ENCODE results near the gene TGM4.
"Not testable (repeated sequence)": the region's sequence is repeated elsewhere in the genome, so short reads cannot be mapped to it uniquely, and the experiment has no call there.

The TGM4 gene

DNA sequence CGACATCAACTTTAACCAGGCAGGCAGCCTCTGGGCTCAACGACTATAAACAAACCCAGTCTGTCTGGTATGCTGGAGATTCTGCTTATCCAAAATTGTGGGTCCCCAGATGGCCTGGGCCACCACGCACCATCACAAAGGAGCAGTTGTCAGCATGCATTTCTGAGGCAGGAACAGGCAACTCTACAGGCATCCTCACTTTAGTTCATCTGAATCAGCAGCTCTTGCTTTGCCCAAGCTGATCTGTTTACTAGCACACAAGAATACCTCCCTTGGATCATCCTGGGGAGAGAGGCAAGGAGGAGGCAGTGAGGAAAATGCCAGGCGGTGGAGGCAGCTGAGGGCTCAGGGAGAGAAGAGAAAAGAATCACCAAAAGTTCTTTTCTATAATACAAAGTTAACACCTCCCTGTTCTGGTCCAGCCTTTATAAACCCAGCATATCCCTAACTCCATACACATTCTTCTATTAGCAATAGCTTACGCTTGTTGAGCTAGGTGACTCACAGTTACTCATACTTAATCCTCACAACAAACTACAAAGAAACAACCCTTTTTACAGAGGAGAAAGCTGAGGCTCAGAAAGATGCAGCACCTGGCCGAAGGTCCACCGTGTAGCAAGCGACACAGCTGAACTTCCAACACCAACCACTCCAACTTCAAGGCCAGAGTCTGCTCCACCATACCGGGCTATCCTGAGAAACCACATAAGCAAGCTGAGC, 68.0 kb downstream of the TGM4 start:
- no peak overlapping the region for H3K27ac ChIP-seq
- TF ChIP-seq, protein P1, sequence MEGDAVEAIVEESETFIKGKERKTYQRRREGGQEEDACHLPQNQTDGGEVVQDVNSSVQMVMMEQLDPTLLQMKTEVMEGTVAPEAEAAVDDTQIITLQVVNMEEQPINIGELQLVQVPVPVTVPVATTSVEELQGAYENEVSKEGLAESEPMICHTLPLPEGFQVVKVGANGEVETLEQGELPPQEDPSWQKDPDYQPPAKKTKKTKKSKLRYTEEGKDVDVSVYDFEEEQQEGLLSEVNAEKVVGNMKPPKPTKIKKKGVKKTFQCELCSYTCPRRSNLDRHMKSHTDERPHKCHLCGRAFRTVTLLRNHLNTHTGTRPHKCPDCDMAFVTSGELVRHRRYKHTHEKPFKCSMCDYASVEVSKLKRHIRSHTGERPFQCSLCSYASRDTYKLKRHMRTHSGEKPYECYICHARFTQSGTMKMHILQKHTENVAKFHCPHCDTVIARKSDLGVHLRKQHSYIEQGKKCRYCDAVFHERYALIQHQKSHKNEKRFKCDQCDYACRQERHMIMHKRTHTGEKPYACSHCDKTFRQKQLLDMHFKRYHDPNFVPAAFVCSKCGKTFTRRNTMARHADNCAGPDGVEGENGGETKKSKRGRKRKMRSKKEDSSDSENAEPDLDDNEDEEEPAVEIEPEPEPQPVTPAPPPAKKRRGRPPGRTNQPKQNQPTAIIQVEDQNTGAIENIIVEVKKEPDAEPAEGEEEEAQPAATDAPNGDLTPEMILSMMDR (conservative IDR thresholded peaks at IDR 0.05; ENCODE audit: low read depth, low read length), result no peak
- no peaks in the 10 kb centered on the region for H3K27me3 ChIP-seq (ENCODE audit: insufficient read depth, low read depth)
- H3K4me2 ChIP-seq, result no peak overlapping the region
- H3K4me3 ChIP-seq (IDR thresholded peaks at IDR 0.05; ENCODE audit: insufficient read depth, low read depth, low read length), result no peak overlapping the region
- H3K9ac ChIP-seq, result no peak overlapping the region
- no peaks in the 10 kb centered on the region for H4K20me1 ChIP-seq (ENCODE audit: insufficient read depth)
- H3K4me1 ChIP-seq (ENCODE audit: low read depth, poor library complexity, severe bottlenecking), result no peaks in the 10 kb centered on the region
- no peak overlapping the region for H2AFZ ChIP-seq (ENCODE audit: low read depth)
- H3K36me3 ChIP-seq (ENCODE audit: insufficient read depth), result no peaks in the 10 kb centered on the region
- no peaks in the 10 kb centered on the region for H3K79me2 ChIP-seq (ENCODE audit: insufficient read depth, low read depth)

DNA sequence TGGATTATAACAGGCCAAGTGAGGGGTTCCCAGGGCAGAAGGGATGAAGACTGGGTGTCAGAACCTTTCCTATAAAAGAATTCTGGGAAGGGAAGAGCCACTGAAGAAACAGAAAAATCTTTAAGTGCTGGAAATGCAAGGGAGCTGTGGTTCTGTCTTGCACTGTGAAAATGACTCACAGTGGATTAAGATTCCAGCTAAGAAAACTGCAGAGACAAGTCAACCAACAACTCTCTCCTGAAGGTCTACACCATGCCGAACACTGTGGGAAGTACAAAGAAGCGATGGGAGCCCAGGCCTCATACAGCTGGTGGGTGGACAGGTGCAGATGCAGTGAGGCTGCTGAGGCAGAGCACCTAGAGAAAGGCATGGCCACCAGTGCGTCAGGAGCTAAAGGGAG, 73.8 kb downstream of the TGM4 start:
- no peaks in the 10 kb centered on the region for H3K79me2 ChIP-seq (ENCODE audit: insufficient read depth, low read depth)
- no peaks in the 10 kb centered on the region for H3K36me3 ChIP-seq (ENCODE audit: insufficient read depth)
- H3K9ac ChIP-seq, result no peak overlapping the region
- no peak overlapping the region for H2AFZ ChIP-seq (ENCODE audit: low read depth)
- TF ChIP-seq, protein P1 (conservative IDR thresholded peaks at IDR 0.05; ENCODE audit: low read depth, low read length), result no peak
- no peak overlapping the region for H3K4me2 ChIP-seq
- no peaks in the 10 kb centered on the region for H3K27me3 ChIP-seq (ENCODE audit: insufficient read depth, low read depth)
- H3K4me1 ChIP-seq (ENCODE audit: low read depth, poor library complexity, severe bottlenecking), result no peaks in the 10 kb centered on the region
- no peaks in the 10 kb centered on the region for H4K20me1 ChIP-seq (ENCODE audit: insufficient read depth)
- no peak overlapping the region for H3K4me3 ChIP-seq (IDR thresholded peaks at IDR 0.05; ENCODE audit: insufficient read depth, low read depth, low read length)
- H3K27ac ChIP-seq, result no peak overlapping the region

DNA sequence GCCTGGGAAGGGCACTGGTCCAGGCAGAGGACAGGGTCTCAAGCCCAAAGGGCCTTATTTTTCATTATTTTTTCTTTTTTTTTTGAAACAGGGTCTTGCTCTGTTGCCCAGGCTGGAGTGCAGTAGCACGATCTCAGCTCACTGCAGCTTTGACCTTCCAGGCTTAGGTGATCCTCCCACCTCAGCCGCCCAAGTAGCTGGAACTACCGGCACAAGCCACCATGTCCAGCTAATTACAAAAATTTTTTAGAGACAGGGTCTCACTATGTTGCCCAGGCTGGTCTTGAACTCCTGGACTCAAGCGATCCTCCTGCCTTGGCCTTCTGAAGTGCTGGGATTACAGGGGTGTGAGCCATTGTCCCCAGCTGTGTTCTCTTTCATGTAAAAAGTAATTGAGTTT, 75.4 kb downstream of the TGM4 start:
- H3K4me2 ChIP-seq; H3K79me2 ChIP-seq (ENCODE audit: insufficient read depth, low read depth): not testable (repeated sequence)

DNA sequence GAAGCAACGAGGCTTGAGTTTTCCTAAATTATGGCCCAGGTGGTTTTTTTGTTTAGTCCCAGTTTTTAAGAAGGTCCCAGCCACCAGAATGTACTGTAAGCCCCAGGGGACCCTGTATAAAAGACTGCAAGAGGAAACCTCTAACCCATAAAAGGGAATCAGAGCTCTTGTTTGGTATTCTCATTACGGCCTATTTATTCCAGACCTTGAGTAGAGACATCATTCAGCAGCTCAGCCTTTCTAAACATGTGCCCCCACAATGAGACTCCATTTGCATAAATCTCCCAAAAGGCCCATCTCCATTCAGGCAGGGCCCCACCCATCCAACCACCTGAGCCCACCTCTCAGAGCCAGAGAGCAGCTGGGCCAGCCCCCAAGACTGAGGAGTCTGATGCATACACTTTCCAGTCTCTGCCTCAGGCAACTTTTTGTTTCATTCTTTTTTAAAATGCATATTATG, 75.9 kb downstream of the TGM4 start:
- Histone ChIP-seq H3K4me2 (no peak overlapping the region), H3K9ac (no peak overlapping the region), H3K79me2 (ENCODE audit: insufficient read depth, low read depth) (no peaks in the 10 kb centered on the region)

More for the DNA sequence above, 75.4 kb downstream of the TGM4 start:
- H2AFZ ChIP-seq (ENCODE audit: low read depth); H4K20me1 ChIP-seq (ENCODE audit: insufficient read depth); H3K4me3 ChIP-seq (IDR thresholded peaks at IDR 0.05; ENCODE audit: insufficient read depth, low read depth, low read length); H3K4me1 ChIP-seq (ENCODE audit: low read depth, poor library complexity, severe bottlenecking); H3K36me3 ChIP-seq (ENCODE audit: insufficient read depth); H3K27me3 ChIP-seq (ENCODE audit: insufficient read depth, low read depth); H3K27ac ChIP-seq; H3K9ac ChIP-seq: not testable (repeated sequence)

DNA sequence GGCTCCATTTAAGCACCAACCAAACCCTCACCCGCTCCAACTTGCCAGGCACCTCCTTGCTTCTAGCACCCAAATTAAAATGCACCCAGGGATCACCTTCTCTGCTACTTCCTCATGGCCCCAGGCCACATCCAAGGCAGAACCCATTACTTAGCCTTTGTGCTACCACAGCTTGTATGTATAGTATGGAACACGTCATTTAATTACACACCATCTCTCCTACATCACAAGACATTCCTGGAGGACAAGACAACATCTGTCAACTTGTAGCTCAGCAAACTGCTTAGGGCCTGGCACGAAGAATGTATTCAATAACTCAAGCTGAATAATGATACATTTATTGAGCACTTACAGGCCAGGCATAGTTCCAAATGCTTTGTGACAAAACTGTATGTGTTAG, 78.3 kb downstream of the TGM4 start:
- Histone ChIP-seq H3K4me2 (no peak overlapping the region), H3K9ac (no peak overlapping the region), H3K4me3 (IDR thresholded peaks at IDR 0.05; ENCODE audit: insufficient read depth, low read depth, low read length) (no peak overlapping the region), H4K20me1 (ENCODE audit: insufficient read depth) (no peaks in the 10 kb centered on the region), H3K27me3 (ENCODE audit: insufficient read depth, low read depth) (no peaks in the 10 kb centered on the region), H3K36me3 (ENCODE audit: insufficient read depth) (no peaks in the 10 kb centered on the region), H3K4me1 (ENCODE audit: low read depth, poor library complexity, severe bottlenecking) (no peaks in the 10 kb centered on the region), H3K79me2 (ENCODE audit: insufficient read depth, low read depth) (no peaks in the 10 kb centered on the region), H3K27ac (no peak overlapping the region), H2AFZ (ENCODE audit: low read depth) (no peak overlapping the region)
- TF ChIP-seq, protein P1 (conservative IDR thresholded peaks at IDR 0.05; ENCODE audit: low read depth, low read length), result no peak

More for the DNA sequence above, 75.9 kb downstream of the TGM4 start:
- no peaks in the 10 kb centered on the region for H3K27me3 ChIP-seq (ENCODE audit: insufficient read depth, low read depth)
- no peaks in the 10 kb centered on the region for H3K4me1 ChIP-seq (ENCODE audit: low read depth, poor library complexity, severe bottlenecking)
- H2AFZ ChIP-seq (ENCODE audit: low read depth), result no peak overlapping the region
- H4K20me1 ChIP-seq (ENCODE audit: insufficient read depth), result no peaks in the 10 kb centered on the region
- H3K36me3 ChIP-seq (ENCODE audit: insufficient read depth), result no peaks in the 10 kb centered on the region
- TF ChIP-seq, protein P1 (conservative IDR thresholded peaks at IDR 0.05; ENCODE audit: low read depth, low read length), result no peak
- no peak overlapping the region for H3K27ac ChIP-seq
- H3K4me3 ChIP-seq (IDR thresholded peaks at IDR 0.05; ENCODE audit: insufficient read depth, low read depth, low read length), result no peak overlapping the region
